Subcutaneous abdominal adipose tissue (tissue), 5 donors: ENCODE data around the gene ELOVL2.
"Not testable (repeated sequence)": the region's sequence is repeated elsewhere in the genome, so short reads cannot be mapped to it uniquely, and the experiment has no call there.

ENCODE experiments used
- H3K27ac ChIP-seq: one replicate; pipeline ENCODE4 v1.7.0; 2013; ENCODE audit warnings: low read depth, mild to moderate bottlenecking, inconsistent platforms, low read length, moderate library complexity
- H3K27me3 ChIP-seq, 5 donors: one replicate each; pipeline ENCODE4 v1.7.0; 2013; ENCODE audit warnings: low read length in 5 of 5, inconsistent platforms in 1 of 5; ENCODE audit not compliant: control insufficient read depth in 5 of 5, insufficient read depth in 4 of 5
- H3K36me3 ChIP-seq, 5 donors: one replicate each; pipeline ENCODE4 v1.7.0; 2013; ENCODE audit warnings: low read length in 5 of 5; ENCODE audit not compliant: control insufficient read depth in 5 of 5, insufficient read depth in 5 of 5
- H3K4me1 ChIP-seq, 5 donors: one replicate each; pipeline ENCODE4 v1.7.0; 2013; ENCODE audit warnings: low read length in 5 of 5, mild to moderate bottlenecking in 3 of 5, moderate library complexity in 1 of 5; ENCODE audit not compliant: control insufficient read depth in 5 of 5, insufficient read depth in 5 of 5
- H3K4me3 ChIP-seq, 5 donors: one replicate each; pipeline ENCODE4 v1.7.0; 2013; ENCODE audit warnings: low read length in 5 of 5, low read depth in 1 of 5
- H3K9ac ChIP-seq, 5 donors: one replicate each; pipeline ENCODE4 v1.7.0; 2013; ENCODE audit warnings: low read length in 5 of 5, mild to moderate bottlenecking in 4 of 5, moderate library complexity in 3 of 5
- H3K9me3 ChIP-seq, 5 donors: one replicate each; pipeline ENCODE4 v1.7.0; 2013; ENCODE audit warnings: low read length in 5 of 5; ENCODE audit not compliant: control insufficient read depth in 5 of 5
- donor health status: healthy.
- donor health status: healthy.
- donor health status: healthy.
- donor health status: healthy.
- donor health status: healthy.

Gene ELOVL2

GRCh38 chr6:10995114-10995707 lies 48.9 kb downstream of the ELOVL2 start:
- no peak overlapping the region for H3K9ac ChIP-seq
- no peak overlapping the region for H3K27ac ChIP-seq
- no peaks in the 10 kb centered on the region for H3K36me3 ChIP-seq
- H3K27me3 ChIP-seq: no peaks in the 10 kb centered on the region
- peaks cover 0 to 6% (median 3%) of the 10 kb centered on the region in 5 donors for H3K4me1 ChIP-seq
- H3K4me3 ChIP-seq: no peak overlapping the region
- no peaks in the 10 kb centered on the region for H3K9me3 ChIP-seq

DNA sequence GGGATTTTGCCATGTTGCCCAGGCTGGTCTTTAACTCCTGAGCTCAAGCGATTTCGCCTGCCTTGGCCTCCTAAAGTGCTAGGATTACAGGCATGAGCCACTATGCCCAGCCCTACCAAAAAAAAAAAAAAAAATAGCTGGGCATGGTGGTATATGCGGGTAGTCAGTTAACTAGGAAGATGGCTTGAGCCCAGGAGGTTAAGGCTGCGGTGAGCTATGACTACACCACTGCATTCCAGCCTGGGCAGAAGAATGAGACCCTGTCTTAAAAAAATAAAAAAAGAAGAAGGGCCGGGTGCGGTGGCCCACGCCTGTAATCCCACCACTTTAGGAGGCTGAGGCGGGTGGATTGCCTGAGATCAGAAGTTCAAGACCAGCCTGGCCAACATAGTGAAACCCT lies 50.2 kb downstream of the ELOVL2 start:
- Histone ChIP-seq H3K27ac (no peak overlapping the region), H3K4me1 (no peaks in the 10 kb centered on the region), H3K36me3 (no peaks in the 10 kb centered on the region), H3K9me3 (no peaks in the 10 kb centered on the region), H3K27me3 (no peaks in the 10 kb centered on the region), H3K4me3 (no peak overlapping the region), H3K9ac (no peak overlapping the region)

DNA sequence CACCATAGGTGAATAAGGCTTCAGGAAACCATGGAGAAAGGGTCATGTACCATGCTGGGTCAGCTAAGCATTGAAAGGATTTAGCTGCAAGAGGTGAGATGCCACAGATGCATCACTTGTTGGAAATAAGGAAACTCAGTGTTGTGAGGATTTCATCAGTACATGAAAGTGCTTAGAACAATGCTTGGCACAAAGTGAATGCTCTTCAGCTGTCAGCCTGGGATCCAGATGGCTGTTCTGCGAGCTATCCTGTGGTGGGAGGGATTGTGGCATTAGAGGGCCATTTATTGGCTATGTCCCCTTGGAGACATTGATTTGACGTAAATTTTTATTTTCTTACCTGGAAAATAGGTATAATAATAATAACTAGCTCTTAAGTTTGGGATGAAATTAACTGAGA lies 53.0 kb downstream of the ELOVL2 start:
- Histone ChIP-seq H3K9me3 (no peaks in the 10 kb centered on the region), H3K4me1 (no peaks in the 10 kb centered on the region), H3K27me3 (no peaks in the 10 kb centered on the region), H3K9ac (no peak overlapping the region), H3K4me3 (no peak overlapping the region), H3K27ac (no peak overlapping the region), H3K36me3 (no peaks in the 10 kb centered on the region)

DNA sequence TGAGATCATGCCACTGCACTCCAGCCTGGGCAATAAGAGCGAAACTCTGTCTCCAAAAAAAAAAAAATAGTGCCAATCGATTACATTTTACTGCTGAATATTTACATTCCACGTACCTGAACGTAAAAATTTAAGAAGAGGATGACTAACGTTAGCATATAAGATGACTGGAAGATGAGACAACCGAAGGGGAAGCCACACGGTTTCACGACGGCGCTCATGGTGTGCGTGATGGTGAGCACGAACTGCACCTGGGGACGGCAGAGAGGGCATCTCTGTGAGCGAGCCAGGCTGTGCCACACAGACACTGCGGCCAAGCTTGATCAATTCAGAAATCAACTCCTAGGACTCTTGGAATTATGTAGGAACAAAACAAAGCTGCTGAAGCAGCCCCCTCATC lies 54.5 kb downstream of the ELOVL2 start:
- Histone ChIP-seq H3K4me1 (no peaks in the 10 kb centered on the region), H3K36me3 (no peaks in the 10 kb centered on the region), H3K9me3 (no peaks in the 10 kb centered on the region), H3K27me3 (no peaks in the 10 kb centered on the region), H3K27ac (no peak overlapping the region), H3K9ac (no peak overlapping the region), H3K4me3 (no peak overlapping the region)

DNA sequence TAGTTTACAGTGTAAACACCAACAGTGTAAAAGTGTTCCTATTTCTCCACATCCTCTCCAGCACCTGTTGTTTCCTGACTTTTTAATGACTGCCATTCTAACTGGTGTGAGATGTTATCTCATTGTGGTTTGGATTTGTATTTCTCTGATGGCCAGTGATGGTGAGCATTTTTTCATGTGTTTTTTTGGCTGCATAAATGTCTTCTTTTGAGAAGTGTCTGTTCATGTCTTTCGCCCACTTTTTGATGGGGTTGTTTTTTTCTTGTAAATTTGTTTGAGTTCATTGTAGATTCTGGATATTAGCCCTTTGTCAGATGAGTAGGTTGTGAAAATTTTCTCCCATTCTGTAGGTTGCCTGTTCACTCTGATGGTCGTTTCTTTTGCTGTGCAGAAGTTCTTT lies 59.1 kb downstream of the ELOVL2 start:
- not testable (repeated sequence) for H3K9me3 ChIP-seq, H3K4me3 ChIP-seq, H3K9ac ChIP-seq, H3K27ac ChIP-seq, H3K4me1 ChIP-seq, H3K27me3 ChIP-seq, H3K36me3 ChIP-seq

GRCh38 chr6:10981409-10981808 lies 62.7 kb downstream of the ELOVL2 start:
- Histone ChIP-seq H3K27ac (no peak overlapping the region), H3K4me1 (no peaks in the 10 kb centered on the region), H3K9me3 (no peaks in the 10 kb centered on the region), H3K36me3 (no peaks in the 10 kb centered on the region), H3K4me3 (no peak overlapping the region), H3K9ac (no peak overlapping the region), H3K27me3 (no peaks in the 10 kb centered on the region)

- Histone ChIP-seq H3K36me3 (no peaks in the 10 kb centered on the region), H3K9me3 (no peaks in the 10 kb centered on the region), H3K4me1 (no peaks in the 10 kb centered on the region), H3K27ac (no peak overlapping the region), H3K27me3 (no peaks in the 10 kb centered on the region), H3K4me3 (no peak overlapping the region), H3K9ac (no peak overlapping the region)
Observed at GRCh38 chr6:10979603-10980002, 64.5 kb downstream of the ELOVL2 start.

GRCh38 chr6:10977231-10977968 lies 66.7 kb downstream of the ELOVL2 start:
- no peaks in the 10 kb centered on the region for H3K4me1 ChIP-seq
- no peaks in the 10 kb centered on the region for H3K9me3 ChIP-seq
- no peaks in the 10 kb centered on the region for H3K36me3 ChIP-seq
- no peak overlapping the region for H3K4me3 ChIP-seq
- no peaks in the 10 kb centered on the region for H3K27me3 ChIP-seq
- H3K9ac ChIP-seq: no peak overlapping the region
- no peak overlapping the region for H3K27ac ChIP-seq

DNA sequence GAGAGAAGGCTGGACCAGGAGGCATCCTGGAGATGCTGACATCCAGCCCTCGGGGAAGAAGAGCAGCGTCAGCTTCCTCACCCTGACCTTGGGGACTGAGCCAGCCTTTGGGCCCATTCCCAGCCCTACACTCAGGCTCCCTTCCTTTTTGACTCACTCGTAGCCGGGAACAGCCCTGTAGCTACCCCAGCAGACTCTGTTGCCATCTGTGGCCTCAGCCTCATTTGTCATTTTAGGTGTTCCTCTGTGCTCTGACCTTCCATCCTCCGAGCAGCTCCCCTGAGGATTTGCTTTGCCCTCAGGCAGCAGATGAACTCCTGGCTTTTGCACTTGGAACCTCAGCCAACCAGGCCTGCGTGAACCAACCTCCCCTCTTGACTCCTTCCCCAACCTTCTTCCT lies 67.5 kb downstream of the ELOVL2 start:
- Histone ChIP-seq H3K4me1 (no peaks in the 10 kb centered on the region), H3K27me3 (no peaks in the 10 kb centered on the region), H3K9me3 (no peaks in the 10 kb centered on the region), H3K27ac (no peak overlapping the region), H3K36me3 (no peaks in the 10 kb centered on the region), H3K4me3 (no peak overlapping the region), H3K9ac (no peak overlapping the region)

- Histone ChIP-seq H3K9me3 (peaks cover 0 to 4% (median 0%) of the 10 kb centered on the region in 5 donors), H3K4me3 (no peak overlapping the region), H3K36me3 (no peaks in the 10 kb centered on the region), H3K27me3 (no peaks in the 10 kb centered on the region), H3K9ac (no peak overlapping the region), H3K4me1 (no peaks in the 10 kb centered on the region), H3K27ac (no peak overlapping the region)
Observed at GRCh38 chr6:10972196-10972595, 71.9 kb downstream of the ELOVL2 start.
